Kidney glomerular epithelial cell (primary cell): ENCODE measurements around the gene LMOD2.
"Not testable (repeated sequence)": the region's sequence is repeated elsewhere in the genome, so short reads cannot be mapped to it uniquely, and the experiment has no call there.

Experiments
- DNase-seq: peaks from one replicate; lab custom pipeline; 2025; lab: John Stamatoyannopoulos, UW

LMOD2 gene, protein sequence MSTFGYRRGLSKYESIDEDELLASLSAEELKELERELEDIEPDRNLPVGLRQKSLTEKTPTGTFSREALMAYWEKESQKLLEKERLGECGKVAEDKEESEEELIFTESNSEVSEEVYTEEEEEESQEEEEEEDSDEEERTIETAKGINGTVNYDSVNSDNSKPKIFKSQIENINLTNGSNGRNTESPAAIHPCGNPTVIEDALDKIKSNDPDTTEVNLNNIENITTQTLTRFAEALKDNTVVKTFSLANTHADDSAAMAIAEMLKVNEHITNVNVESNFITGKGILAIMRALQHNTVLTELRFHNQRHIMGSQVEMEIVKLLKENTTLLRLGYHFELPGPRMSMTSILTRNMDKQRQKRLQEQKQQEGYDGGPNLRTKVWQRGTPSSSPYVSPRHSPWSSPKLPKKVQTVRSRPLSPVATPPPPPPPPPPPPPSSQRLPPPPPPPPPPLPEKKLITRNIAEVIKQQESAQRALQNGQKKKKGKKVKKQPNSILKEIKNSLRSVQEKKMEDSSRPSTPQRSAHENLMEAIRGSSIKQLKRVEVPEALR

DNA sequence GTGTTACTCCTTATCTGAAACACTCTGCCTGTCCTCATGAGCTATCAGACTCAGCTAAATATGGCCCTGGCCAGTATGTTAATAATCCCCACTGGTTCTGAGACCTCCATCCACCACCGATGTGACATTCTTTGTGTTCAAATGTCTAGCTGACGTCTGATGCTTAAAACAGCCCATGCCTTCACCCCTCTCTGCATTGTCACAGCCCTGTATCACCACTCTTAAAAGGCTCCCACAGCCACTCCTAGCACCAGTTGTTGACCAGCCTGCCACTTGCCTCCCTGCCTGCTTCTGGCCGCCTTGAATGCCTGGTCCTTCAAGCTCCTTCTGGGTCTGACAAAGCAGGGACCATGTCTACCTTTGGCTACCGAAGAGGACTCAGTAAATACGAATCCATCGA, at the start of gene LMOD2:
LMOD2 (plus strand) TSS at position 253 of the 400 bp plus-strand sequence; CDS start at position 351, 98 bp downstream.
- no peak for DNase-seq

DNA sequence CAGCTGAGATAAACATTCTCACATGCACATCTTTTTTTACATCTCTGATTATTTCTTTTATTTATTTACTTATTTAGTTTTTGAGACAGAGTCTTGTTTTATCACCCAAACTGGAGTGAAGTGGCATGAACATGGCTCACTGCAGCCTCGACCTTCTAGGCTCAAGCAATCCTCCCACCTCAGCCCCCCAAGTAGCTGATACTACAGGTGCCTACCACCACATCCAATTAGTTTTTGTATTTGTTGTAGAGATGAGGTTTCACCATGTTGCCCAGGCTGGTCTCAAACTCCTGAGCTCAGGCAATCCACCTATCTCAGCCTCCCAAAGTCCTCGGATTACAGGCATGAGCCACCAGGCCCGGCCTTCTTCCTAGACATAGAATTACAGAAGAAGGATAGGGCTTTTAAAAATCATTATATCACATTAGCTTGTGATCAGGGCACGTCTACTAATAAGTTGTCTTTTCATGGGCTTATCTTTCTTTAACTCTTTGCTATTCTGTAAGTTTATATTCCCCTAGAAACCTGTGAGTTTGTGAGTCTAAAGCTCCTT, 48.2 kb upstream of the LMOD2 start:
- DNase-seq = no peak

DNA sequence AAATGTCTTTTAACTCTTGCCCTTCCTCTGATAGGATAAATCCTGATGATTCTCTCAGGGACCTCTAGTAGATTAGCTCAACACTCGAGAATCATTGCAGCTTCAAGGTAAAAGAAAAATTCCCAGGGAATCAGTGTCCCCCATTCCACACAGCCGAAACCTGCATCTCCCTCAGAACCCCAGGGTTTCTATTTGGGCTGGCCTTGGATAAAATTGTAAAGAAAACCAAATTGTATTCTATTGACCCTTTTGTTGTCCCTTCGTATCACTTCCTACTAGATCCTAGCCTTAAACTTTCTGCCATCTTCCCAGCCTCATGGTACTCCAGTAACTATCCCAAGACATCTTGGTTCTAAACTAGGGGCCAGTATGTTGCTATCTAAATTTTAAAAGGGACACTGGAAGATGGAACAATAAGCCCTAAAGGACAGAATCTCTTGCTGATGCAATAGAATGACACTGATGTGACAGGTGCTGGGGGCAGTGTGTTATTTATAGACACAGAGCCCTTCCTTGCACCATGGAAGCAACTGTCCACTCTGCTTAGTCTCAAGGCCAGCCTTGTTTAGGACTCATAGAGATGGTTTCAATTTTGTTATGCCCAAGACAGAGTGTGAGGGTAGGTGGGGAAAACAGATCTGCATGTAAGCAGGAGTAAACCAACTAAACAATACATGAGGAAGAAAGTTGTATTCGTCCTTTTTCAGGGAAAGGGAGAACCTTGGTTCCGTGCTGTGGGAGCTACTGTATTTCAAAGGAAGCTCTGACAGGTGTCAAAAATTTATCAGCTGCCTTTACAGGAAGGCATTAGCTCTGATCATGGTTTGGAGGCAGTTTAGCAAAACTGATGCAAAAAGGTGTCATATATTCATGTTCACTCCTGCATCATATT, 46.4 kb upstream of the LMOD2 start:
- no peak for DNase-seq

DNA sequence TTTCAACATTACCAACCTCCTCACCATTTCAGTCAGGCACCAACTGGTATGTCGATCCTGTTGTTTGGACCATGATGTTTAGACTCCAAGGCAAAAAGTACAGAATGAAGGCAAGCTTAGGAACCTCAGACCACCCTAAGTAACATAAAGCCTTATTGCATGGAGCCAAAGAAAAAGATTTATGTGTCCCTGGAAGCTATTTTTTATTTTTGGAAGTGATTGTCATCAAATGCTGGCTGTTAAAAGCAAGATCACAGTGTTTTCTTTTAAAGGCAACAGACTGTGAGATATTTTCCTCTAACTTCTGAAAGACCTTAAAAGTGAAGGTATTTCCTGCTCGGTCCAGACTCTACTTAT, 45.8 kb upstream of the LMOD2 start:
- DNase-seq = no peak

DNA sequence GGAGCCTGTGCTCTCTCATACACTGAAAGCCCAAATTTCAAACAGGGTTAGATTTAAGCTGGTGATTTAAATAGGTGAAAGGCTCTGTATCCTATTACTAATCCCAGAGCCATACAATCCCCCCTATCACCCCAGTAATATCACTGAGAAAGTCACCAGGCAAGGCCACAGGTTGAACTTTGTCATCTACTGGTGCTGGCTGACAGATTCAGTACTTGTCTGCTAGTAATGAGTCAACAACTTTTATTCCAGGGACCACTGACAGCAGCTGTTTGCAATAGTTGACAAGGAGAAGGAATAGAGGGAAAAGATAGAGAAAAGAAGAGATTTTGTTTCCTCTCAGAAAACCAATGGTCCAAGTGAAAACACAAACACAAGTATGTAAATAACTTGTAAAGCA, 43.6 kb upstream of the LMOD2 start:
- DNase-seq = no peak

DNA sequence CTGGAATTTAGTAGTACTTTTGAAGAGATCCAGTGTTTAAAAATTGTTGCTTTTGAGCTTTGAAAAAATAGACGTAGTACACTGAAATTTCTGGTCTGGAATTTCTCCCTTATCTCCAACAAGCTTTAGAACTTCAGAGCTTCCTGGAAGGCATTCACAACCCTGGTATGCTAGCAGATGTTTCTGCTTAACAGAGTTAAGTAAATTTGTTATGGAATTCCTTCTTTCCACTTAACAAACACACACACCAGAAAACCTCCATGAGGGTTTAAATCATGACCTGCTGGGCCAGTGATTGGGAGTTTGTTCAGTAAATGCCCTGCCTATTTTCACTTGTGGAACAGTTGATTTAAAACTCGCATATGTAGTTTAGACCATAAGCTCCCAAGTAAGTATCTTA, 40.3 kb upstream of the LMOD2 start:
- no peak for DNase-seq

DNA sequence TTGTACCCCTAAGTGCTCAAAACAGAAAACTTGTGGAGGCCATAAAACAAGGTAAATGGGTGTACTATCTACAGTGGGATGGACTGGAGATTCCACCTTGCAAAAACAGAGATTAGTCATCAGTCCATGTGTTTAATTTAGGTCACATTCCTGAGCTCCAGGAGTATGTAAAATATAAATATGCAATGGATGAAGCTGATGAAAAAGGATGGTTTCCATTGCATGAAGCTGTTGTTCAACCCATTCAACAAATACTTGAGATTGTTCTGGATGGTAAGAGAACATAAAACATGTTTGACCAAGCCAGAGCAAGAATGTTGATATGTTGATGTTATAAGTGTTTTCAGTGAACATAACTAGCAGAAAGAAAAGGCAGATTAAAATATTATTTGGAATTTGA, 39.4 kb upstream of the LMOD2 start:
- DNase-seq = no peak

DNA sequence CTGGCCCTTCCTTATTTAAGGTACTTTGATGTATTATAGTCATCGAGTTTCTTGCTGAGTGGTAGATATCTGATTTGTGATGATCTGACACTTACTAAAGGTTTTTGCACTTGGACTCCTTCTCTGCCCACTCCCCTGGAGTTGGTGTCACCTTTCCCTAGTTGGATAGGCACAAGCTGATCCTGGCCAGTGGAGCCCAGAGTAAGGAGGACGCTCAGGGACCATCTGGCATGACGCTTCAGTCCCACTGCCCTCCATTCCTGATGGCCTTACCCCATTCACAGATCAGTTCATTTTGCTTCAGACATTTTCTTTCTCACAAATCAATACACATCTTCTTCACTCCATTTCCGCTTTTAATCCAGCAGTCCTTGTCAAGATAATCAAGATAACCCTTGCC, 34.0 kb upstream of the LMOD2 start:
- DNase-seq = no peak

DNA sequence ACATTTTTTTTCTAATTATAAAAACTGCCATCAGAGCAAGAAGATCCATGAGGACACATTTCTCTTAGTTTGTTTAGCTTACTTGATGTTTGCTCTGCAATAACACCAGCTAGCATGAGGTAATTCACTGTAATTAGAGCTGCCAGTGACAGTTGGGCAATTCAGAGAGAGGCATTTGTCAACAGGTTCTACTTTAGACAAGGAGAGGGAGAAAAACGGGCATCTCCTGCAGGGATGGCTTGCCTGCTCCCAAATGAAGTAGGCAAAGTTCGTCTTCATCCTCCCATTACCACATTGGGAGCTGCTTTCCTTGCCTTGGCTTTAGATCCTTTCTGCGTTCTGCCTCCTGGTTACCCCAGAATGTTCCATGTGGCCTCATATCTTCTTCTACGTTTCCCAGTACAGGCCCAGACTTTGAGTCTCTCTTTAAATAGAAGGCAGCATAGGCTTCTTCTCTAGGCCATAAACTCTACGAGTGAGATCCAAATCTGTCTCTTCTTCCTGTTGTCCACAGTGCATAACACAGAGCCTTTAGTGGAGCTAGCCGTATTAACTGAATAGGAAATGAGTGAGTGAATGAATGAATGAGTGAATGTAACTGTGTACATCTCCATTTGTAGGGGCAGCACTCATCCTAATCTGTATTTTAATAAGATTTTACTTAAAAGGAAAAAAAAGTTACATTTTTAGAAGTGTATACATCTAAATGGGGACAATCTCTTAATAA, 32.8 kb upstream of the LMOD2 start:
- DNase-seq = no peak

DNA sequence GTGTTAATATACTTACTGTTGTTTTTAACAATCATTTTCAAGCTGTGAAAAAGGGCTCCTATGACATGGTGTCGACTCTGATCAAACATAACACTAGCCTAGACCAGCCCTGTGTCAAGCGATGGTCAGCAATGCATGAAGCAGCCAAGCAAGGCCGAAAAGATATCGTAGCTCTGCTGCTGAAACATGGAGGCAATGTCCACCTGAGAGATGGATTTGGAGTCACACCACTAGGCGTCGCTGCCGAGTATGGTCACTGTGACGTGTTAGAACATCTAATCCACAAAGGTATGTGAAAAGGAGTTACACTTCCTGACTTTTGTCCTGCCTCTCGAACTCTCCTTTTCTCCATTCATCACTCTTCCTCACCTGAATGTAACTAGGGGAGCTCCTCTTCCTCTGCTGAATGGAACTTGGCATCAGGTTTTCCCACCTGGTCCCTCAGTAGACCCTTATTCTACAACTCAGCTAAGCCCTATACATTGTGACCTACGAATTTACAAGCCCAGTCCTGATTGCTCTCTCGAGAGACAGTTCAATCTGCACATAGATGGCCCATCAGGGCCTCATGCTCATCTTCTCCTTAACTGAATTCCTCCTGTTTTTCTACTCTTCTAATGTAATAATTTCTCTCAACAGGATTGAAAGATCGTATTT, 31.0 kb upstream of the LMOD2 start:
- DNase-seq = no peak

DNA sequence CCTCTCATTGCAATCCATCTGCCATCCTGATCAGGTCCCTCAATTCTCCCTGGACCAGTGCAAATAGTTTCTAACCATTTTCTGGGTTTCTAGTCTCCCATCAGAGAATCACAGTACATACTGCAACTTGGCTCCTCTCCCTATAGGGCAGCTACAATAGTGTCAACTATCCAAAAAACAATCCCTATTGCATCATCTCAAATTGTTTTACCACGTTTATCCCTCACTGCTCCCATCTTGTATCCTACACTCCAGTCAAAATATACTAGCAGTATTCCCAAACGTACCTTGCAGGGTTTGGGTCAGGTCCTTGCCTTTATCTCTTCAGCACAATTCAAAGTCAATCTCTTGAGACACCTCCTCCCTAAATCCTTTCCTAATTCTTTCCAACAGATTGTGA, 30.4 kb upstream of the LMOD2 start:
- no peak for DNase-seq

DNA sequence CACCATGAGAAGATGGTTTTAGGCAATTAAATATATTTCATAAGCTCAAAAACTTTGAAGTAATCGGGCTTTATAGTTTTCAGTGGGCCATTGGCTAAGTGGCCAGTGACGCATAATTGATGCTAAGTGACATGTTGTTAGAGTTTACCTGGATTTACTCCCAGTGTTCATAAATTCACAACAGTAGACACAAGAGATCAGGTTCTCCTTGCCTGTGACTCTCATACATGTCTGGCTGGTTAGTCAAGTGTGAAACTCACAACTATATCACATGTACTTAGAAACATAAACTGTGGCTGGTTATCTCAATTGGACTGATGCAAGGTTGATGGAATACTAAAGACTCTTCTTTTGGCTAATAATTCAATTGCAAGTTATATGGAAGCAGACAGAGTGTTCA, 27.8 kb upstream of the LMOD2 start:
- DNase-seq = no peak

DNA sequence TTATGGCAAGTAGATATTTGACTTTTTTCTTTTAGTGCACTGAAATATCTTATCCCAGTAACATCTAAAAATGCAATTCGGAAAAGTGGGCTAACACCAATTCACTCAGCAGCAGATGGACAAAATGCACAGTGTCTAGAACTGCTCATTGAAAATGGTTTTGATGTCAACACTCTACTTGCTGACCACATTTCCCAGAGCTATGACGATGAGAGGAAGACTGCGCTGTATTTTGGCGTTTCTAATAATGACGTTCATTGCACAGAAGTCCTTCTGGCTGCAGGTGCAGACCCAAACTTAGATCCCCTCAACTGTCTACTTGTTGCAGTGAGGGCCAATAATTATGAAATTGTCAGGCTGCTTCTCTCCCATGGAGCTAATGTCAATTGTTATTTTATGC, 26.8 kb upstream of the LMOD2 start:
- no peak for DNase-seq

DNA sequence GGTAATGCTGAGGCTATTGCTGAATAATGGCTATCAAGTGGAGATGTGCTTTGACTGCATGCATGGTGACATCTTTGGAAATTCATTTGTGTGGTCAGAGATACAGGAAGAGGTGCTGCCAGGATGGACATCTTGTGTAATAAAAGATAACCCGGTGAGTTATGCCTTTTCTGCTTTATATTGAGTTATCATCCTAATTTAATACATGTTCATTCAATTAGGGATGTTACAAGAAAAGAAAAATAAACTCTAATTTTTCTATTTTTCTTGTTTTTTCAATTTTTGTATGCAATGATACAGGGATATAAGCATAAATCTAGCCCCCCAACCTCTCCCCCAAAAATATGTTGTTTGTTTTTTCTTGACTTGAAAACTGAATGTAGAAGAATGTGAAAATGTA, 26.4 kb upstream of the LMOD2 start:
- DNase-seq = no peak

DNA sequence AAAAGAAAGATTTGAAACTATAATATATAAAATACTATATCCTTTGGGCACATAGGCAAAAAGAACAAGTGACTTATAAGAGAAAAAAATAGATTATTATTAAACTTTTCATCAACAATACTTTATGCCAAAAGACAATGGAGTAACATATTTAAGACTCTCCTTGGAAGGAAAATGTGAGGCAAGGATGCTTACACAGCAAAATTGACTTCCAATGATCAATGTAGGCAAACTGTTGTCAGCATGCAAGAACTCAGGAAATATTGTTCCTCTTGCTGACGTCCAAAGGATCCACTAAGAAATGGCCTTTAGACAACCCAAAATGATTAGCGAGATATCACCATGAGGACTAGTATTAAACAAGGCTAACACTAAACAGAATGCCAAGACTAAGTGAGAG, 22.9 kb upstream of the LMOD2 start:
- no peak for DNase-seq

DNA sequence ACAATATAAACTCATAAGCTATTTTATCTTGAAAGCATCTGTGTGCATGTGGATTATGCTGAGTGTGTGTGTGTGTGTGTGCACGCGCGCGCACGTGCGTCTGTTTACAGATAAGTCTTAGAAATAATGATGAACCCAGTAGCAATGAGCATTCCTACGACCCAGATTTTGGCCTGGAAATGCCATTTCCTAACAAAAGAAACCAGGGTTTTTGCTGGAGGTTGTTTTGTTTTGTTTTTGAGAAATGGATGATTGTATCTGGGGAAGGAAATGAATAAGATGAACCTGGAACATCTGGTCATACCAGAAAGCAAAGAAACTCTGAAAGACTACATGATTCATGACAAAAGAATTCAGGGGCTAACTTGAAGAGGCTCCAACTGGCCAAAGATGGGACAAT, 22.1 kb upstream of the LMOD2 start:
- DNase-seq = no peak

DNA sequence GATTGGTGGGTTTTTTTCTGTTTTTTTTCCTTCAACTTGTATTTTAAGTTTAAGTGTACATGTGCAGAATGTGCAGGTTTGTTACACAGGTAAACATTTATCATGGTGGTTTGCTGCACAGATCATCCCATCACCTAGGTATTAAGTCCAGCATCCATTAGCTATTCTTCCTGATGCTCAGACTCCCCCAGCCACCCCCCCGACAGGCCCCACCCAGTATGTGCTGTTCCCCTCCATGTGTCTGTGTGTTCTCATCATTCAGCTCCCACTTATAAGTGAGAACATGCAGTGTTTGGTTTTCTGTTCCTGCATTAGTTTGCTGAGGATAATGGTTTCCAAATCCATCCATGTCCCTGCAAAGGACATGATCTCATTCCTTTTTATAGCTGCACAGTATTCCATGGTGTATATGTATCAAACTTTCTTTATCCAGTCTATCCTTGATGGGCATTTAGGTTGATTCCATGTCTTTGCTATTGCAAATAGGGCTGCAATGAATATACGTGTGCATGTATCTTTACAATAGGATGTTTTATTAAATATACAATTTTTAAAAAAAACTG, 21.6 kb upstream of the LMOD2 start:
- DNase-seq = not testable (repeated sequence)

DNA sequence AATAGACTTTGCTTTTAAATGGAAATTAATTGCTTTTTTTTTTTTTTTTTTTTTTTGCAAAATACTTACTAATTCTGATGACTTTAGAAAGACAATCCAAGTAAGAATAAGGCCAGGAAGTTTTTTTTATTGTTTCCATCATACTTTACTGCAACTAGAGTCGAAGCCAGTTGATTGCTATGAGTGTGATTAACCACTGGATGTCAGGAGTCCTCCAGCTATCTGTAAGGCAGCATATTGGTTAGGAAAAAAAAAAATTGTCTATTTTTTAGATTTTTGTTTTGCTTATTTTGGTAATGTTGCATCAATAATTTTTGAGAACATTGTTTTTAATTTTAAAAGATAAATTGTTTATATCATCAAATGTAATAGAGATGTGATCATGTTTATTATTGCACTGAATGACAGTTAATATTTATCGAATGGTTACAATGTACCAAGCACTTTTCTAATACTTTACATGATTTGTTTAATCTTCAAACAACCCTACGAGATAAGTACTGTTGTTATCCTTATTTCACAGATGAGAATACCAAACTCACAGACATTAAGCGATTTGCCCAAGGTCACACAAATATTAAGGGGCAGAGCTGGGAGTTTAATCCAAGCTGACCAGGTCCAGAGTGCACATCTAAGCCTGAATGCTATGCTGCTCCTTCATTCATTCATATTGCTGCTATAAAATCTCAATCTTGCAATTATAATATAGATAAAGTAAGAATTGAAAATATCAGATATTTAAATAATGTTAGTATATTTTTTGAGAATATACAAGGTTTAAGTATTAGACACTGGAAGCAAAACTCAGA, 19.9 kb upstream of the LMOD2 start:
- DNase-seq = peak; percentile 44

DNA sequence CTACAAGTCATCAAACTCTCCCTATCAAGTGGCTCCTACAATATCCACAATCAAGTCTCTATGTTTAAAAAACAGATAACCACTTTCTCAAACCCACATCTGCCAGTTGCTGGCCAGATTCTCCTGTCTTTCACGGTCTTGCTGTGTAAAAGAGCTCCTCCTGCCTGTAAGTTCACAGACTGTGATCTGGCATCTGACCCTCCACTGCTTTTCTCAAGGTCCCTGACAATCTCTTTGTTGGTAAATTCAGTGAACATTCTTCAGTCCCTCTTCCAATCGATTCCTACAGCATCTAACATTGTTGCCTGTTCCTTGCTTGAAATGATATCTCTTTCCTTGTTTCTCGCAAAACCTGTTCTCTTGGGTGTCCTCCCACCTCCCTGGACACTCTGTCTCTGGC, 18.5 kb upstream of the LMOD2 start:
- no peak for DNase-seq

DNA sequence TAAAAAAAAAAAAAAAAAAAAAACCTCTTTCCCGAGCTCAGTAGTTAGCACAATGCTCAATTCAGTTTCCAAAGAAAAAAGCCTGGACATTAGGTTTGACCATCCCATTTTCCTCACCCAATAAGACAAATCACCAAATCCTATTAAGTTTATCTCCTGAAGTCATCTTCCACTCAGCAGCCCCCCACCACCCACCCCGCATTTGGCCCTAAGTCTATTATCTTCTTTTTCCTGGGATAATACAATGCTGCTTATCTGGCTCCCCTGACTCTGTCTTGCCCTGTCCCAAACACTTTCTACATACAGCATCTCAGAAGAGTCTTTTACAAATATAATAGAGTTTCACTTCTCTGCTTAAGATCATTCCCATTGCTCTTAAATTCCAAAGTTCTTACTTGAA, 17.8 kb upstream of the LMOD2 start:
- no peak for DNase-seq
